Tibial nerve (tissue), 4 donors: Measurements from ENCODE around the gene RALA.
"Not testable (repeated sequence)": the region's sequence is repeated elsewhere in the genome, so short reads cannot be mapped to it uniquely, and the experiment has no call there.

Source experiments
- CTCF ChIP-seq, 5 experiments: fragments of 200-600 bp in 3 of 5; fragments of 450-650 bp in 2 of 5; sonication (generic) in 3 of 5; IDR thresholded peaks; one replicate each; pipeline ENCODE4 v1.5.1; 2016 to 2019; ENCODE audit warnings: antibody characterized with exemption in 5 of 5, mild to moderate bottlenecking in 3 of 5, moderate library complexity in 2 of 5
- EP300 ChIP-seq, 2 donors: sonication (generic); formaldehyde crosslinking; IDR thresholded peaks; one replicate each; pipeline ENCODE4 v1.6.1; 2017; ENCODE audit warnings: antibody characterized with exemption in 2 of 2, mild to moderate bottlenecking in 1 of 2
- POLR2A ChIP-seq, 2 donors: fragments of 450-650 bp; IDR thresholded peaks; one replicate each; pipeline ENCODE4 v1.6.1; 2017; ENCODE audit warnings: antibody characterized with exemption in 2 of 2, mild to moderate bottlenecking in 2 of 2, moderate library complexity in 2 of 2

DNA sequence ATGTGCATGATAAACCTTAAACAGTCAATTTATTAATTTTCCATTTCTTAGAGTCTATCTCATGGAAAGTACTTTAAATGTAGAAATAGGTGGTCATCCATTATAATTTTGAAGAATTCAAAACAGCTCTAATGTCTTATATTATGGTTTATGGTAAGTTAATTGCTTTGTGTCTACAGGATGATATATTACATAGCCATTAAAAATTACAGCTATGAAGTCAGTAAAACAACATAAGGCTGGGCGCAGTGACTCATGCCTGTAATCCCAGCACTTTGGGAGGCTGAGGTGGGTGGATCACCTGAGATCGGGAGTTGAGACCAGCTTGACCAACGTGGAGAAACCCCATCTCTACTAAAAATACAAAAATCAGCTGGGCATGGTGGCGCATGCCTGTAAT, 44.9 kb downstream of the RALA start:
- not testable (repeated sequence) for TF ChIP-seq CTCF, POLR2A, EP300 (IDR thresholded peaks at IDR 0.05)
